Activated CD4-positive, alpha-beta memory T cell treated with anti-CD3 and anti-CD28 coated beads, Interleukin-2, amount 10 ng/mL, durations not matched to agents 7 days and 5 days (primary cell): ENCODE results near the gene AKIP1. TPM values are rescaled to one million over a fixed set of nuclear protein-coding genes. Genes with fewer than 3 reads are reported as not detected.
"Not testable (repeated sequence)": the region's sequence is repeated elsewhere in the genome, so short reads cannot be mapped to it uniquely, and the experiment has no call there.

Experiments
- CTCF ChIA-PET: fragments of 350-600 bp; sonication (Branson Sonifier 250); formaldehyde crosslinking; loops from one replicate; lab custom pipeline; 2021; ENCODE audit warnings: antibody characterized with exemption, inconsistent platforms; lab: Charles Lee
- POLR2A ChIA-PET: fragments of 350-600 bp; sonication (Branson Sonifier 250); formaldehyde crosslinking; loops from one replicate; lab custom pipeline; 2021; ENCODE audit warnings: antibody characterized with exemption; lab: Charles Lee
- DNase-seq: peaks from one replicate; pipeline ENCODE4 v3.0.0-alpha.2; 2020
- H3K27ac Mint-ChIP-seq: one replicate; pipeline ENCODE4 v1.8.0; 2021; ENCODE audit warnings: mild to moderate bottlenecking, mixed read lengths
- H3K27me3 Mint-ChIP-seq: one replicate; pipeline ENCODE4 v1.8.0; 2021; ENCODE audit warnings: mixed read lengths
- H3K36me3 Mint-ChIP-seq: one replicate; pipeline ENCODE4 v1.8.0; 2021; ENCODE audit warnings: low read depth, mixed read lengths
- H3K4me1 Mint-ChIP-seq: one replicate; pipeline ENCODE4 v1.8.0; 2021; ENCODE audit warnings: mixed read lengths
- H3K4me3 Mint-ChIP-seq: one replicate; pipeline ENCODE4 v1.8.0; 2021; ENCODE audit warnings: mild to moderate bottlenecking, mixed read lengths
- H3K9me3 Mint-ChIP-seq: one replicate; pipeline ENCODE4 v1.8.0; 2021; ENCODE audit warnings: mixed read lengths
- total RNA-seq, 2 experiments: library from RNA; stranded (reverse); gene quantifications; one replicate each; pipeline ENCODE4 v1.2.3, GENCODE V29; 2021

The AKIP1 gene
- total RNA-seq, 2 experiments from 2014 or later: 36.0 to 38.1 TPM

DNA sequence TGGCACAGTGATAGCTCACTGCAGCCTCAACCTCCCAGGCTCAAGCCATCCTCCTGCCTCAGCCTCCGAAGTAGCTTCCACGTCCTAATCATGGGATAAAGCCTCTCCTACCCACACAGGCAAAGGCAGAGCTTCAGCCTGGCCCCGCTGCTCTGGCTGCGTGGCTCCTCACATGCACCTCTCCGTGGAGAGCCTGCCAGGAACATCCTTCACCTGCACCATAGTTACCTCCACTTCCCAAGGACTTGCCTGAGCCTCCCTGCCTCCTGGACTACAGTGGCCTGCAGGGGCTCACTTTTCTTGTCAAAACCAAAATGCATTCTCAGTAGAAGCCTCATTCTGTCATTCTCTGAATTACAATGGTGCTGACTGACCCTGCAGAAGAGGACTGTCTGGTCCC lies 15.2 kb downstream of the AKIP1 start:
- CTCF ChIA-PET: interaction anchor here (0.8 kb wide), 1 partner anchor 24 kb away, joined by 4 read pairs; no protein-coding TSS in a partner anchor
- Mint-ChIP-seq H3K27ac (no peak overlapping the region), H3K36me3 (peaks cover 20% of the 10 kb centered on the region)

GRCh38 chr11:8927233-8927632 lies 16.2 kb downstream of the AKIP1 start:
- Mint-ChIP-seq H3K27me3 (no peaks in the 10 kb centered on the region), H3K4me3 (no peak overlapping the region), H3K9me3 (no peaks in the 10 kb centered on the region), H3K36me3 (peaks cover 12% of the 10 kb centered on the region), H3K4me1 (no peaks in the 10 kb centered on the region), H3K27ac (no peak overlapping the region)
- DNase-seq: no peak
- CTCF ChIA-PET: no interaction called here
- POLR2A ChIA-PET: interaction anchor here (1.2 kb wide), 1 partner anchor 239 kb away, joined by 3 read pairs; no protein-coding TSS in a partner anchor

More for the DNA sequence above, 15.2 kb downstream of the AKIP1 start:
- Mint-ChIP-seq H3K4me3 (no peak overlapping the region), H3K27me3 (no peaks in the 10 kb centered on the region), H3K9me3 (no peaks in the 10 kb centered on the region), H3K4me1 (no peaks in the 10 kb centered on the region)
- DNase-seq: no peak
- POLR2A ChIA-PET: interaction anchor here (1.2 kb wide), 1 partner anchor 238 kb away, joined by 3 read pairs; no protein-coding TSS in a partner anchor

GRCh38 chr11:8928205-8928604 lies 17.2 kb downstream of the AKIP1 start:
- no peak for DNase-seq
- Mint-ChIP-seq H3K4me3 (no peak overlapping the region), H3K4me1 (no peaks in the 10 kb centered on the region), H3K27me3 (no peaks in the 10 kb centered on the region), H3K9me3 (no peaks in the 10 kb centered on the region), H3K27ac (no peak overlapping the region), H3K36me3 (peaks cover 4% of the 10 kb centered on the region)
- ChIA-PET POLR2A (no interaction called here), CTCF (no interaction called here)

GRCh38 chr11:8928981-8929615 lies 18.1 kb downstream of the AKIP1 start:
- Mint-ChIP-seq H3K36me3 (peaks cover 4% of the 10 kb centered on the region), H3K4me1 (no peaks in the 10 kb centered on the region)
- CTCF ChIA-PET: no interaction called here

DNA sequence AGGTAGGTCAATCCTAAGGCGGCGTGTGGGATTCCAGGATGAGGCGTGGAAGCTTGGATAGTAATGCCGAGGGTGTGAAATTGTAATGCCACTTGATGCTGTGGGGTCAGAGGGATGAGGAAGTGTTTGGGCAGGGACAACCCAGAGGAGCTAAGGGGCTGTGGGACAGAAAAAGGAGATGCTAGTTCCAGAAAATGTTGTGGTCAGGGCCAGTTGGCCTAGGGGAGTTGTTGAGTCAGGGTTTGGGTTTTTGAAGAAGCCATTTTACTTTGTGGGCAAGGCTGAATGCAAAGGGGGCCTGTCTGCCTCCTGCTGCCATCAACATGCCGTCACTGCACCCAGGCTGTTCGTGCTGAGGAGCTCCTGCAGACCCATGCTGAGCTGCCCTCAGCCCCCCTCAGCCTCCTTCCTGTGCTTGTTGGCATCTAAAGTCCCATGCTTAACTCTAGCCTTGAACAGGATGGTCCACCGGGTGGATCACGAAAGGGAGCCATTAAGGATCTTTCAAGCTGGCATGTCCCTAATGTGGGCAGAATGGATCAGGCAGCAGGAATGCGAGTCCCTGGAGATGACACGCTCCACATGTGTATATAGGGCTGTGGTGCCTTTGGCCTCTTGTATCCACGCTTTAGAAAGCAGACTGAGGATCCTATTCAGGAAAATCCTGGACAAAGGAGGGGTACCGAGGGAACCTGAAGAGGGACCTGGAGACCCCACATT lies 19.6 kb downstream of the AKIP1 start:
- POLR2A ChIA-PET: no interaction called here
- no peaks in the 10 kb centered on the region for H3K9me3 Mint-ChIP-seq
- H3K4me3 Mint-ChIP-seq: no peak overlapping the region

More at GRCh38 chr11:8928981-8929615, 18.1 kb downstream of the AKIP1 start:
- no peaks in the 10 kb centered on the region for H3K27me3 Mint-ChIP-seq
- POLR2A ChIA-PET: no interaction called here
- no peak overlapping the region for H3K4me3 Mint-ChIP-seq
- H3K9me3 Mint-ChIP-seq: no peaks in the 10 kb centered on the region
- H3K27ac Mint-ChIP-seq: no peak overlapping the region
- DNase-seq: no peak

GRCh38 chr11:8932564-8933180 lies 21.7 kb downstream of the AKIP1 start, which contains the start of gene C11orf16:
C11orf16 (minus strand) TSS chr11:8932947; CDS start chr11:8932308, 639 bp downstream.
- H3K4me3 Mint-ChIP-seq: no peak within 1 kb of the TSS
- ChIA-PET POLR2A (no interaction called here), CTCF (interaction anchor here (1.5 kb wide), 1 partner anchor 205 kb away, joined by 5 read pairs; no protein-coding TSS in a partner anchor)
- no peaks in the 10 kb centered on the region for H3K27me3 Mint-ChIP-seq
- H3K36me3 Mint-ChIP-seq: no peaks in the 10 kb centered on the region
- DNase-seq: no peak
- H3K27ac Mint-ChIP-seq: no peak within 1 kb of the TSS
- H3K9me3 Mint-ChIP-seq: no peaks in the 10 kb centered on the region
- H3K4me1 Mint-ChIP-seq: no peaks in the 10 kb centered on the region

More for the DNA sequence above, 19.6 kb downstream of the AKIP1 start:
- Mint-ChIP-seq H3K36me3 (no peaks in the 10 kb centered on the region), H3K27me3 (no peaks in the 10 kb centered on the region), H3K27ac (no peak overlapping the region), H3K4me1 (no peaks in the 10 kb centered on the region)
- CTCF ChIA-PET: interaction anchor here (0.6 to 1.8 kb wide), 3 partner anchors 16 to 1236 kb away, joined by 3 to 6 read pairs (median 4); no protein-coding TSS in a partner anchor
- no peak for DNase-seq

GRCh38 chr11:8933931-8934330 lies 22.9 kb downstream of the AKIP1 start:
- POLR2A ChIA-PET: no interaction called here
- H3K36me3 Mint-ChIP-seq: no peaks in the 10 kb centered on the region

DNA sequence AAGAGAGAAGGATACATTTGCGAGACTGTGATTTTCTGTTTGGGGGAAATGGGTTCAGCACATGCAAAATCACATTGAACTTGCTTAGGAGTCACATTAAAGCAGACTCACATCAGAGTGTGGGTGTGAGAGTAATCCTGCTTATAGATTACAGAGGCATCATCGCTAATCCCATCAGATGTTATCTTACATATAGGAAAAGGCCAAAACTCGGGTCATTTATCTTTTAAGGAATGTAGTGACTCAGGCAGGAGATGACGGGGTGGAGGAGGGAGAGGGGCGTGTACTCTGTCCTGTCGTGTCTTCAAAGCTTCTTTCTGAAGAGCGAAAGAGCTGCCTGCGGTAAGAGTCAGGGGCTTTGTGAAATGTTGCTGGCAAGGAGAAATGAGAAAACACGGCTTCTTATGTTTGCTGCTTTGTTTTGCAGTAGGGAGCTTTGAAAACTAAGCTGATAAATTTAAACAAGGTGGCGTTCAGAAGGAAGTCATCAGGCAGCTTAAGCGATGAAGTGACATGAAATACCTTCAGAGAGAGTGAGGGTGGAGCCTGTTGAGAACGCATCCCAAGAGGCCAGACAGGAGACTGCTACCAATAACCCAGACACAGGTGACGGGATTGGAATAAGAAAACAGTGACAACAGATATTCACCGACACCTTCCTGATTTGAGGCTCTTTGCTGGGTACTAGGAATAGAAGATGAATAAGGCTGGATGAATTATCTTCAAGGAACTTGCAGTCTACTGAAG lies 23.9 kb downstream of the AKIP1 start:
- ChIA-PET POLR2A (no interaction called here), CTCF (no interaction called here)
- Mint-ChIP-seq H3K36me3 (no peaks in the 10 kb centered on the region), H3K9me3 (no peaks in the 10 kb centered on the region), H3K4me1 (no peaks in the 10 kb centered on the region), H3K4me3 (no peak overlapping the region), H3K27me3 (no peaks in the 10 kb centered on the region), H3K27ac (no peak overlapping the region)
- no peak for DNase-seq

More at GRCh38 chr11:8933931-8934330, 22.9 kb downstream of the AKIP1 start:
- Mint-ChIP-seq H3K27ac (no peak overlapping the region), H3K4me1 (no peaks in the 10 kb centered on the region), H3K9me3 (no peaks in the 10 kb centered on the region), H3K4me3 (no peak overlapping the region), H3K27me3 (no peaks in the 10 kb centered on the region)
- no peak for DNase-seq
- CTCF ChIA-PET: interaction anchor here (0.8 to 1.5 kb wide), 3 partner anchors 20 to 204 kb away, joined by 3 to 5 read pairs (median 3); no protein-coding TSS in a partner anchor

DNA sequence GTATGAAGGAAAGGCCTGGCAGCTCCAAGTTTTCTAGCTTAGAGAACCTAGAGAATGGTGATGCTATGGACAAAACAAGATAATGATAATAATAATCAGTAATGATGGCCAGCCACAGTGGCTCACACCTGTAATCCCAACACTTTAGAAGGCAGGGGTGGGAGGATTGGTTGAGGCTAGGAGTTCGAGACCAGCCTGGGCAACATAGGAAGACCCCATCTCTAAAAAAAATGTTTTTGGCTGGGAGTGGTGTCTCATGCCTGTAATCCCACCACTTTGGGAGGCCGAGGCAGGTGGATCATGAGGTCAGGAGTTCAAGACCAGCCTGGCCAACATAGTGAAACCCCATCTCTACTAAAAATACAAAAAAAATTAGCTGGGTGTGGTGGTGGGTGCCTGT lies 24.8 kb downstream of the AKIP1 start:
- H3K4me3 Mint-ChIP-seq, H3K9me3 Mint-ChIP-seq, H3K27me3 Mint-ChIP-seq, H3K36me3 Mint-ChIP-seq, H3K27ac Mint-ChIP-seq, H3K4me1 Mint-ChIP-seq, CTCF ChIA-PET, DNase-seq: not testable (repeated sequence)
- POLR2A ChIA-PET: interaction anchor here (0.6 kb wide), 1 partner anchor 23 kb away, joined by 4 read pairs; no protein-coding TSS in a partner anchor

DNA sequence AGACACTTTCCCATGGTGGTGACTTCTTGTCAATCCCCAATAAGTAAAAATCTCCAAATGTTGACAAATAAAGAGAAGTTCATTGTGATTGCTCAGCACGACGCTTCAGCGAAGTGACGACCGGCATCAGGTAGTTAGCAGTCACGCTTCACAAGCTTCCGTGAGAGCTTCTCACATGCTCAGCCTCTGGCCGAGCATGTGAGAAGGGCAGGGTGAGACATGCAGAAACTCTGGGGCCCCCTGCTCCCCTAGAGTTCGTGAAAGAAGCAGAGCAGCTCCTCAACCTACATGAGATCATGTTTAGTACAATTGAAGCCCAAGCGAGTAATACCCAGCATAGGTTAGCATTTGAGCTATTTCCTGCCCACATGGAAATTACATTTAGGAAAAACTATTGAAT lies 26.2 kb downstream of the AKIP1 start:
- H3K27me3 Mint-ChIP-seq: peaks cover 8% of the 10 kb centered on the region
- ChIA-PET CTCF (interaction anchor here (0.8 to 1.0 kb wide), 2 partner anchors 23 kb away, joined by 3 read pairs; no protein-coding TSS in a partner anchor), POLR2A (no interaction called here)
- no peaks in the 10 kb centered on the region for H3K36me3 Mint-ChIP-seq
- no peak for DNase-seq
- no peaks in the 10 kb centered on the region for H3K4me1 Mint-ChIP-seq
- no peaks in the 10 kb centered on the region for H3K9me3 Mint-ChIP-seq
- no peak overlapping the region for H3K4me3 Mint-ChIP-seq
- H3K27ac Mint-ChIP-seq: no peak overlapping the region

GRCh38 chr11:8937659-8938058 lies 26.7 kb downstream of the AKIP1 start:
- POLR2A ChIA-PET: no interaction called here

GRCh38 chr11:8941341-8942103 lies 30.5 kb downstream of the AKIP1 start:
- ChIA-PET POLR2A (no interaction called here), CTCF (interaction anchor here (2.0 kb wide), 1 partner anchor 18 kb away, joined by 8 read pairs; no protein-coding TSS in a partner anchor)

More at GRCh38 chr11:8937659-8938058, 26.7 kb downstream of the AKIP1 start:
- H3K4me1 Mint-ChIP-seq: no peaks in the 10 kb centered on the region
- H3K27me3 Mint-ChIP-seq: peaks cover 12% of the 10 kb centered on the region
- no peaks in the 10 kb centered on the region for H3K36me3 Mint-ChIP-seq
- DNase-seq: no peak
- no peak overlapping the region for H3K27ac Mint-ChIP-seq
- CTCF ChIA-PET: interaction anchor here (0.8 to 1.0 kb wide), 2 partner anchors 22 to 23 kb away, joined by 3 read pairs; no protein-coding TSS in a partner anchor
- no peak overlapping the region for H3K4me3 Mint-ChIP-seq
- H3K9me3 Mint-ChIP-seq: no peaks in the 10 kb centered on the region

More at GRCh38 chr11:8941341-8942103, 30.5 kb downstream of the AKIP1 start:
- H3K36me3 Mint-ChIP-seq: no peaks in the 10 kb centered on the region
- no peaks in the 10 kb centered on the region for H3K4me1 Mint-ChIP-seq
- H3K27me3 Mint-ChIP-seq: peaks cover 21% of the 10 kb centered on the region
- H3K4me3 Mint-ChIP-seq: no peak overlapping the region
- H3K9me3 Mint-ChIP-seq: no peaks in the 10 kb centered on the region
- no peak for DNase-seq
- H3K27ac Mint-ChIP-seq: no peak overlapping the region
